Stimulated activated naive CD8-positive, alpha-beta T cell treated with anti-CD3 and anti-CD28 coated beads, Interleukin-15, amount 100 ng/mL, for 72 hours (primary cell): ENCODE data around the gene MYO1C.
"Not testable (repeated sequence)": the region's sequence is repeated elsewhere in the genome, so short reads cannot be mapped to it uniquely, and the experiment has no call there.

Experiments
- ATAC-seq: fragments of 150-1000 bp; cut with Tn5 transposase; 2 replicates; pipeline ENCODE4 v1.10.0; 2021; ENCODE audit warnings: mild to moderate bottlenecking, moderate library complexity
- DNase-seq, 2 donors: peaks; one replicate each; pipeline ENCODE4 v3.0.0; 2021 to 2022
- H3K27ac Mint-ChIP-seq, 2 donors: one replicate each; pipeline ENCODE4 v1.8.0; 2022; ENCODE audit warnings: mild to moderate bottlenecking in 2 of 2, mixed read lengths in 2 of 2, moderate library complexity in 2 of 2
- H3K27me3 Mint-ChIP-seq: one replicate; pipeline ENCODE4 v1.8.0; 2022; ENCODE audit warnings: mixed read lengths
- H3K4me1 Mint-ChIP-seq: one replicate; pipeline ENCODE4 v1.8.0; 2022; ENCODE audit warnings: mild to moderate bottlenecking, mixed read lengths
- H3K4me3 Mint-ChIP-seq, 2 donors: one replicate each; pipeline ENCODE4 v1.8.0; 2022; ENCODE audit warnings: mild to moderate bottlenecking in 2 of 2, mixed read lengths in 2 of 2, moderate library complexity in 1 of 2
- H3K9me3 Mint-ChIP-seq, 2 donors: one replicate each; pipeline ENCODE4 v1.8.0; 2022; ENCODE audit warnings: mixed read lengths in 2 of 2

Gene MYO1C

DNA sequence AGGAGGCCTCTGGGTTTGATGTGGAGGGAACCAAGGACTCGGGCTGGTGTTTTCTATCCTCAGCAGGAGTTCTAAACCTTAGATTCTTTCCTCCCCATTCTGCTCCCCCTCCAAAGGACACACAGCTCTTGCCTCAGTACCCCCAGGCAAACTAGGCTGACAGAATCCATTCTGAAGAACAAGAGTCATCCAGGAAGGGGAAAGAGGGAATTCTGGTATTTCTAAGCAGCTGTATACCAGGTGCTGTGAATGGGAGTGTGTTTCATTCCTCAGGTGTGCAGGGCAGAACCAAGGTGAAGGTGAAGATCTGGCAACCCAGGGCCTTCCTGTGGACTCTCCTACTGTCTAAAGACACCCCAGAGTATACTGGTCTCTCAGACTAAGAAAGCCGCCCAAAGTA, 19.9 kb upstream of the MYO1C start:
- ATAC-seq = no peak
- Mint-ChIP-seq H3K4me1 (peaks cover 31% of the 10 kb centered on the region), H3K4me3 (no peak overlapping the region)

DNA sequence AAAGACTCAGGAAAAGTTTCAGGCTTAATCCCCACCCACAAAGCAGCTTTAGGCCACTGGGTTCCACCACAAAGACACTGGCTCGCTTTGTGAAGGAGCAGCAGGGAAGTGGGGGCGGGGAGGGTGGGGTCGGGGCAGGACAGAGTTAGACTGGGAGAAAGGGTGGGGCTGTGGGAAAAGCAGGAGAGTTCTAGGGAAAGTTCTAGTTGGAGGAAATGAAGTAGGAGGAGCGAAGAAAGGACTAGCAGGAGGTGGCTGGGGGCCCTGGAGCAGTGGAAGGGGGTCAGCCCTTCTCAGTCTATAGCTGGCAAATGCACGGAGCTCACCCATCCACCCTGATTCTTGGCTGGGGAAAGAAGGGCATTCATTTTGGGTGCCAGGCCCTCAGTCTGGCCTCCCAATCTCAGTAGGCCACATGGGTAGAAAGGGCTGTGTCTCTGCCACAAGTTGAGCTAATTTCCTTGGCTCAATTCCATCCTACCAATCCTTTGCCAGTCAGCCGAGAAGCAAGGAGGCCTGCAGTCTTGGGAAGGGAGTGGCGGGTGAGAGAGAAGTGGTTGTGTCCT, 19.4 kb upstream of the MYO1C start:
- no peak overlapping the region for H3K4me3 Mint-ChIP-seq
- H3K27ac Mint-ChIP-seq = no peak overlapping the region
- H3K27me3 Mint-ChIP-seq = no peaks in the 10 kb centered on the region
- no peaks in the 10 kb centered on the region for H3K9me3 Mint-ChIP-seq
- no peak for DNase-seq
- H3K4me1 Mint-ChIP-seq = peaks cover 31% of the 10 kb centered on the region
- ATAC-seq = no peak

More for the DNA sequence above, 19.9 kb upstream of the MYO1C start:
- no peak for DNase-seq
- no peaks in the 10 kb centered on the region for H3K27me3 Mint-ChIP-seq
- H3K9me3 Mint-ChIP-seq = no peaks in the 10 kb centered on the region
- no peak overlapping the region for H3K27ac Mint-ChIP-seq

DNA sequence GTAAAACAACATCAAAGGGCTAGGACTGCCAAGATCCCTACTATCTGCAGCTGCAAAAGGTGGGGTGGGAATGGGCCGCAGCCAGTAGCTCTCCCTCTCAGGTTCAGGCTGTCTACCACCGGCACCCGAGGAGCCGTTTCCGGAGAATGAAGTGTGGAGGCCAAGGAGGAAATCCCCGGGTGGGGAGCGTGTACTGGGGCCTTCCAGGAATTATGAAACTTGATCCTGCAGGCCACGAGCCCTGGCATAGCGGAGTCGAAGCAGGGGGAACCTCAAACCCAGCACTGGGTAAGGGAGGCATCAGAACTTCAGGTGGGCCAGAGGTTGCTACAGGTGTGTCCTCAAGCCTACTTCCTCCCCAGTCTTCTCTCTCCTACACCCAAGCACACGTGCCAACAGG, 18.8 kb upstream of the MYO1C start:
- Mint-ChIP-seq H3K4me1 (peaks cover 31% of the 10 kb centered on the region), H3K4me3 (no peak overlapping the region), H3K27ac (no peak overlapping the region), H3K27me3 (no peaks in the 10 kb centered on the region), H3K9me3 (no peaks in the 10 kb centered on the region)
- DNase-seq (no peak), ATAC-seq (no peak)

DNA sequence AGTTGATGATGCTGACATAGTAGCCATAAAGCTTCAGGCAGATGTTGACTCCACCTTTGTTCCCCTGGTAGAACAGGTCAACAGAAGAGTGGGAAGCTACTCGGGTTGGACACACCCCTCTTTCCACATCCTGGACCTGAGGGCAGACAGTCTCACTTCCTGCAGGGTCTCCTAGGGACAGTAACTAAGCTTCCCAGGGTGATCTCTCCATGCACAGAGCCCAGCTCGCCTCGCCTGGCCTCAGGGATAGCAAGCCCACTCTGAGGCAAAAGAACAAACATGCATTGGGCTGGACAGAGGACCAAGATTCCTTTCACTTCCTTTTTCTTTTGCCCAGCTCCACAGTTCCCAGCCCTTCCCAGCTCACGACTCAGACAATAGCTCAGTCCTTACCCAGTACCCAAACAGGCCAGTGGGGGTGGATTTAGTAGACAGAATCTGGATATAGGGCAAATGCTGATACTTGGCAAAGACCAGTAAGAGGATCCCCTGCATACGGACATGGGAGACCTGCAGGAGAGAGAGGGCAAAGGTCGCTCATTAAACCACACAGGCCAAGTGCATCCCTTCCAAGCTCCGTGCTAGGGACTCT, 16.9 kb upstream of the MYO1C start:
- H3K4me3 Mint-ChIP-seq = no peak overlapping the region
- peaks cover 16% of the 10 kb centered on the region for H3K4me1 Mint-ChIP-seq
- no peaks in the 10 kb centered on the region for H3K27me3 Mint-ChIP-seq
- no peak overlapping the region for H3K27ac Mint-ChIP-seq
- DNase-seq = no peak
- ATAC-seq = no peak
- no peaks in the 10 kb centered on the region for H3K9me3 Mint-ChIP-seq

DNA sequence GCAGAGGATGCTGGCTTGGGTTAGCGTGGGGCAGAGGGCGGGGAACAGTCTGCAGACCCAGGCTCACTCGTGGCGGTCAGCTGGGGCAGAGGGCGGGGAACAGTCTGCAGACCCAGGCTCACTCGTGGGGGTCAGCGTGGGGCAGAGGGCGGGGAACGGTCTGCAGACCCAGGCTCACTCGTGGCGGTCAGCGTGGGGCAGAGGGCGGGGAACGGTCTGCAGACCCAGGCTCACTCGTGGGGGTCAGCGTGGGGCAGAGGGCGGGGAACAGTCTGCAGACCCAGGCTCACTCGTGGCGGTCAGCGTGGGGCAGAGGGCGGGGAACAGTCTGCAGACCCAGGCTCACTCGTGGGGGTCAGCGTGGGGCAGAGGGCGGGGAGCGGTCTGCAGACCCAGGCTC, 16.2 kb upstream of the MYO1C start:
- H3K27ac Mint-ChIP-seq, H3K4me3 Mint-ChIP-seq, H3K27me3 Mint-ChIP-seq, H3K4me1 Mint-ChIP-seq, H3K9me3 Mint-ChIP-seq, DNase-seq, ATAC-seq: not testable (repeated sequence)

DNA sequence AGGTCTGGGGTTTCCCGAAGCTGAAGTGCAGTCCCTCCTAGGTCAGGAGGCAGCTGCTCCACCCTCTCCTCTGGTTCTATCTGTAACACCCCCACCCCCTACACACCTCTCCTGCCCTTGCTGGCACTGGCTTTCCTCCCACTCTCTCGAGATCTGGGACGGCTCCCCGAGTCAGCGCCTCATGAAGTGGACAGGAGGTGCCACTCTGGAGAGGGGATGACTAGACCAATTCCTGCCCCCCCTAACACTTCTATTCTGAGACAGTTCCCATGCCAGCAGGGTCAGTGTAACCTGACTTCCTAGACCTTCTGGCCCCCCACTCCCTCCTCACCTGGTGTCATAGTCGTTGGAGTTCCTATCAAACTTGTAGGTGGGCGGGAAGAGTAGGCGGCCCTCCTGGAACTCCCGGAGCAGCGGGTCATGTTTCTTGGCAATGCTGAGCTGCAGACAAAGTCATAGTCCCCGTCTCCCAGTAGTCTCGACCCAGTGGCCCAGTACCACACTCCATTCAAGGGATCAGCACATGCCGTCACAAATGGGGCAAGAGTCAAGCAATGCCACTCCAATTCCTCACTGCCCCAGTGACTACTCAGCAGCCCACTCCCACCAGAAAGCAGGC, 14.3 kb upstream of the MYO1C start:
- no peak overlapping the region for H3K27ac Mint-ChIP-seq
- ATAC-seq = no peak
- H3K9me3 Mint-ChIP-seq = no peaks in the 10 kb centered on the region
- no peak overlapping the region for H3K4me3 Mint-ChIP-seq
- H3K27me3 Mint-ChIP-seq = no peaks in the 10 kb centered on the region
- peaks cover 7% of the 10 kb centered on the region for H3K4me1 Mint-ChIP-seq
- no peak for DNase-seq

DNA sequence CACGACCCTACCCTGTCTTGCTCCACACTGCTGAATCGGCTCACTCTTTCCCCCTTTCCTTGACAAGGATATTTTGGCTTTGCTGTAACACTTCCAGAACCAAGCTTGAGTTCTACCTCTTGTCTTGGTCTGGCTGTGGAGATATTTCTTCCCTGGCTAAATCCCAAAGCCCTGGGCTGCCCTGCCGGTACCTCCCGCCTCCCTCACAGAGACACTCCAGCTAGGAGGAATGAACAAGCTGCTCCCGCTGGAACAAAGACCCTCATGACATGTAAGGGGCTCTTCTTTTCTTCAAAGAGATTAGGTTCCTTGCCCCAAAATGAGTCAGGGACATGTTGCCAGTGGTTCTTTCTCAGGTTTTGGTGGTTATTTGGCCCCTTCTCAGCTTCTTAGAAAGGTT, 13.1 kb upstream of the MYO1C start:
- peaks cover 7% of the 10 kb centered on the region for H3K4me1 Mint-ChIP-seq
- DNase-seq = no peak
- H3K27ac Mint-ChIP-seq = peak overlapping the region in 1 of 2 donors; percentile 42
- no peaks in the 10 kb centered on the region for H3K27me3 Mint-ChIP-seq
- no peak for ATAC-seq
- H3K9me3 Mint-ChIP-seq = no peaks in the 10 kb centered on the region
- H3K4me3 Mint-ChIP-seq = no peak overlapping the region

DNA sequence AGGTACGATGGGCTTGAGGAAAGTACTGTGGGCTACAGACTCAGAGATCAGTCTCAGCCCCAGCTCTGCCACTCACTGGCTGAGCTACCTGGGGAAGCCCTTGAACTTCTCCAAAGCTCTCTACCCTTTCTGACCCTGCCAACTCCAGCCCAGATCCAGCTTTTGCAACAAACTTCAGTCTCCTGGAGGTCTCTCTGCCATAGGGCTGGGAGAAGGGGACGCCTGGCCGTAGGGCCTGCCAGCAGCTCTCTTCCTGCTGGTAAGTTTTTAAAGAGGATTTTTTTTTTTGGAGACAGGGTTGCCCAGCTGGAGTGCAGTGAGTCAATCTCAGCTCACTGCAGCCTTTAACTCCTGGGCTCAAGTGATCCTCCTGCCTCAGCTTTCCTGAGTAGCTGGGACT, 12.4 kb upstream of the MYO1C start:
- Mint-ChIP-seq H3K27ac (no peak overlapping the region), H3K4me1 (peaks cover 7% of the 10 kb centered on the region), H3K27me3 (no peaks in the 10 kb centered on the region), H3K4me3 (no peak overlapping the region), H3K9me3 (no peaks in the 10 kb centered on the region)
- DNase-seq = no peak
- ATAC-seq = no peak

DNA sequence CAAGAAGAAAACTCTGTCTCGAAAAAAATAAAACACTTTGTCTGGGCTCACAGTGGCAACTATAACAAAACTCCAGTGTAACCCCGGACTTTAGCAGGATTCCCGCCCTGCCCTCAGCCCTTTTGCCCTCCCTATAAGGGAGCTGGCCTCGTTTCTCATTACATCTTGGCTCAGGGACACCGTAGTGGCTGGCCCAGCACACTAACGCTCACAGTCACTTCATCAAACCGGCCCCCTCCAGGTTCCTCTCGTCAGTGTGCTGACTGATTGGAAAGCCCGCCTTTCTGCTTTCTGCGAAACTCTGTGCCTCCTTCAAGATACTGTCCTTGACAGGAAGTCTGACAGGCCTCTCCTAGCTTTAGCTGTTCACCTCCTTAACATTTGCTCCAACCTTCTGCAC, 11.2 kb upstream of the MYO1C start:
- H3K9me3 Mint-ChIP-seq = no peaks in the 10 kb centered on the region
- H3K27ac Mint-ChIP-seq = peak overlapping the region in 1 of 2 donors; percentile 17
- no peaks in the 10 kb centered on the region for H3K27me3 Mint-ChIP-seq
- no peak overlapping the region for H3K4me3 Mint-ChIP-seq
- ATAC-seq = no peak
- H3K4me1 Mint-ChIP-seq = peaks cover 5% of the 10 kb centered on the region
- DNase-seq = no peak

DNA sequence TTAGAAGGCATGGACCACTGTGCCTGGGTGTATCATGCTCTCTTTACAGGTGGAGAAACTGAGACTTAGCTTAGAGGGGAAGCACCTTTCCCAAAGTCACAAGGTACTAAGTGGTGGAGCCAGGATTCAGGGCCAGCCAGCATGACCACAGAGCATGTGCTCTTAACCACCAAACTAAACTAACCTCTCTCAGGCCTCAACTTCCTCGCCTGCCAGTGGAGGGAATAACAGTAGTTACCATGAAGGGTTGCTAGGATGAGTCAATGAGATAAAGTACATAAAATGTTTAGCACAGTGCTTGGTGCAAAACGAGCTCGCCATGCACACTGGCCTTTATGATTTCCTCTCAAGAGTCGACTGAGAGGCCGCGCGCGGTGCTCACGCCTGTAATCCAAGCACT, 6.4 kb upstream of the MYO1C start:
- Mint-ChIP-seq H3K9me3 (no peaks in the 10 kb centered on the region), H3K27me3 (no peaks in the 10 kb centered on the region), H3K4me1 (peaks cover 5% of the 10 kb centered on the region), H3K27ac (no peak overlapping the region), H3K4me3 (no peak overlapping the region)
- ATAC-seq = peak; percentile 24
- DNase-seq = no peak

DNA sequence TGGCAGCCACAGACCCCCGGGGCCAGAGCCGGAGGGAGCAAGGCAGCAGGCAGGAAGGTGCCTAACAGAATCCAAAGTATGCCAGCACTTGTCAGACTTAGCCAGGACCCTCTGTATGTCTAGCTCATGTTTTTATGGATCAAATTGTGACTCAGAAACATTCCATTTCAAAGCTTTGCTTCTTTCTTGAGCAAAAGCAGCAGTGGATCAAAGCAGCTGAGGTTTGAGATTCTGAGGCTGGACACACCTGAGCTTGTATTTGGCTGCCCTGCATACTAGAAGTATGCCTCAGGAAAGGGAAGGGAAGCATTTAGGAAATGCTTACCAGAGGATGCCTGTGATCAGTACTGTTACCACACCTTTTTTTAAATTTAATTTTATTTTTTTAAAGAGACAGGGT, 5.7 kb upstream of the MYO1C start:
- no peaks in the 10 kb centered on the region for H3K9me3 Mint-ChIP-seq
- ATAC-seq = no peak
- H3K4me1 Mint-ChIP-seq = peaks cover 9% of the 10 kb centered on the region
- H3K4me3 Mint-ChIP-seq = no peak overlapping the region
- H3K27ac Mint-ChIP-seq = no peak overlapping the region
- DNase-seq = no peak
- no peaks in the 10 kb centered on the region for H3K27me3 Mint-ChIP-seq

DNA sequence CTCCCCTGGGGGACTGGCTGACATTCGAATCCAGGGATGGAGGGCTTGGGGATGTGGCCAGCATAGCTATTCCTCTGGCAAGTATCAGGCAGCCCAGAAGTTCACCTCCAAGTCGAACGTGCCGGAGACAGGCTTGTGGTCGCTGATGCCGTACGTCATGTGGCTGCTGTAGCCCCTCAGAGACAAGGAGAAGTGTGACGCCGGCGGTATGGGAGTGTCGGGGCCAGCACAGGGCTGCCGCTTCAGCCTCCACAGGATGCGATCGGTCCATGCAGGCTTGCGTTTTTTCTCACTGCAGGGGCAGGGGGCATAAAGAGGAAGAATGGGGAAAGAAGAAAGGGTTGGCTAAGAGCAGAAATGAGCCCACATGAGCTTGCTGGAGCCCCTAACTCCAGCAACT, 5.3 kb upstream of the MYO1C start:
- ATAC-seq (no peak), DNase-seq (no peak)
- Mint-ChIP-seq H3K9me3 (no peaks in the 10 kb centered on the region), H3K4me1 (peaks cover 13% of the 10 kb centered on the region), H3K27ac (no peak overlapping the region), H3K4me3 (no peak overlapping the region), H3K27me3 (peaks cover 4% of the 10 kb centered on the region)

DNA sequence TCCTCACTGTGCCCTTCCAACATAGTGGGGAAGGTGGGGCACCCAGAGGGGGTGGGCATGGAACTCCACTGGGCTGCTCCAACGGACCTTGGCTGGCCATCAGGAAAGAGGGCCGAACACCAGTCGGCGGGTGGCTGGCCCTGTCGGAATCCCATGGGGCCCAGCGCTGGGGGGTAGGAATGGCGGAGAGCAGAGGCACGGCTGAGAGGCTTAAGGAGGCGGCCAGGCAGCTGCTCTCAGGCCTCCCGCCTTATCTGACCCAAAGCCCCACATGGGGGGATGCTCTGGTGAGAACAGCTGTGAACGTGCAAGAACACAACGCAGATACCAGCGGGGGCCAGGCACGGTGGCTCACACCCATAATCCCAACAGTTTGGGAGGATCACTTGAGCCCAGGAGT, 4.4 kb upstream of the MYO1C start:
- peaks cover 13% of the 10 kb centered on the region for H3K27me3 Mint-ChIP-seq
- DNase-seq = no peak
- no peaks in the 10 kb centered on the region for H3K9me3 Mint-ChIP-seq
- no peak for ATAC-seq
- H3K27ac Mint-ChIP-seq = no peak overlapping the region
- no peak overlapping the region for H3K4me3 Mint-ChIP-seq
- peaks cover 22% of the 10 kb centered on the region for H3K4me1 Mint-ChIP-seq

DNA sequence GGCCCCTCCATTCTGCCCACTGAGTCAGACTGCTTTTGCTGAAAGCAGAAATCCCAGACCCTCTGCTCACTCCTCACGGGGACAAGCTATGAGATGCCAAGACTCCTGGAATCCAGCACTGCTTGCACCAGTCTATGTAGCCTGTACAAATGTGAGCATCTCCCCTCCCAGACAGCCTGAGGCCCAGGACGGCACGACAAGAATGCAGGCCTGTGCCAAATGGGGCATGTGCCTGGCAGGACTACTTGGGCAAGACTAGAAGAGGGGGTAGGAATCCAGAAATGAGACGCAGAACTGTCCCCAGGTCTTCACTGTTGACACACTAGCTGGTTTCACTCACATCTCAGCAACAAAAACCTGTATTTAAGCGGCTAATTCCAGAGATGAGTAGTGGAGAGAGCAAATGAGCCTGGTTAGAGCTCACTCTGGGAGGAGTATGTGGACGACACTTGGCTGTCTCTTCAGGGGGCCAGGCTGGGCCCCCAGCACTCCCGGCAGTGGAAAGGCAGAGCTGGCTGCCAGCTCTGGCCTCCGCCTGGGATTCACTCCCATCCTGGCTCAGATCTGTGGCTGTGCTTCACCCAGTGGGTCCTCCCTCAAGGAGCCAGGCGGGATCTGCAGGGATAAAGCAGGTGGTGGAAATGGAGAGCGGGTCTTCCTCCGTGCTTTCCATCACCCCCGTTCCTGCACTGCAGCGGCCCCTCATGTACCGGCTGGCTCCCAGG, 2.9 kb upstream of the MYO1C start:
- no peak for ATAC-seq
- no peak overlapping the region for H3K27ac Mint-ChIP-seq

DNA sequence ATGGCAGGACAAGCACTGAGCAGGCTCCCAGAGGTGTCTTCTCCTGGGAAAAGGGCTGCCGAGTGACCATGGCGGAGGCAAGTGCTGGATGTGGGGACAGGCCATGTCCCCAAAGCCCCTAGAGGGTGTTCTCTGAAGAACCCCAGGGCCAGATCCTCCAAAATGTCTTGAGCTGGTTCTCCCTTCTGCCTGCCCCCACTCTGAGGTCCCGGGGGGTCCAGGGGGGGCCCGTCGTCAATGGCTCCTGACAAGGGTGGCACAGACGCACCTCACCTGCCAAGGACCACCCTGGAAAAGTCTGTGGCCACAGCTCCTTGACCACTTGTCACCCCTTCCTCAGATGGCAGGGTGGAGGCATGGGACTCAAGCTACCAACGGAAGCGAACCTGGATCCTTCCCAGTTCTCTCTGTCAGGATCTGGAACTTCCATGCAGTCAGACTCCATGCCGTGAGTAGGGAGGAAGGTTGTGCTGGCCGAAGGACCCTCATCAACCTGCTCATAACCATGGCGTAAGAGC, 2.3 kb upstream of the MYO1C start:
- H3K4me3 Mint-ChIP-seq = no peak overlapping the region
- peaks cover 15% of the 10 kb centered on the region for H3K27me3 Mint-ChIP-seq
- no peaks in the 10 kb centered on the region for H3K9me3 Mint-ChIP-seq
- H3K4me1 Mint-ChIP-seq = peaks cover 35% of the 10 kb centered on the region
- no peak for DNase-seq
- no peak overlapping the region for H3K27ac Mint-ChIP-seq
- ATAC-seq = no peak

More for the DNA sequence above, 2.9 kb upstream of the MYO1C start:
- H3K4me3 Mint-ChIP-seq = no peak overlapping the region
- peaks cover 15% of the 10 kb centered on the region for H3K27me3 Mint-ChIP-seq
- no peak for DNase-seq
- no peaks in the 10 kb centered on the region for H3K9me3 Mint-ChIP-seq
- peaks cover 31% of the 10 kb centered on the region for H3K4me1 Mint-ChIP-seq

DNA sequence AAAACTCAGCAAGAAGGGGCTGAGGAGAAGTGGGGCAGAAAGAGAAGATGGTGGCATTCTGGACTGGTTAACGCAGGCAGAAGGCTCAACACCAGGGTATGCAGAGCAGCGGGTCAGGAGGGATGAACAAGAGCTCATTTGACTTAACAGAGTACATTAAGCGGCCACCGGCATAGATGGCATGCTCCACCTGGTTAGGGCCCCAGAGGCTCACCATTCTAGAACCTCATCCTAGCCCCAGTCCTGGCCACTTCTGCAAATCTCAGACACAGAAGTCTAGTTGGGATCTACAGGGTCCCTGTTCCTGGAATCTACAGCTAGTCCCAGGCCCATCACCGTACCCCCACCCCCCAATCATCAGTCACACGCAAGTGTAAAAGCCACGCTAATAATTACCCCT, 1.7 kb upstream of the MYO1C start:
- Mint-ChIP-seq H3K27me3 (peaks cover 15% of the 10 kb centered on the region), H3K4me3 (no peak overlapping the region), H3K9me3 (no peaks in the 10 kb centered on the region), H3K27ac (no peak overlapping the region), H3K4me1 (peaks cover 35% of the 10 kb centered on the region)
- DNase-seq (no peak), ATAC-seq (no peak)
